ENCODE results near the gene ZNF468.
"Not testable (repeated sequence)": the region's sequence is repeated elsewhere in the genome, so short reads cannot be mapped to it uniquely, and the experiment has no call there.

Gene ZNF468

DNA sequence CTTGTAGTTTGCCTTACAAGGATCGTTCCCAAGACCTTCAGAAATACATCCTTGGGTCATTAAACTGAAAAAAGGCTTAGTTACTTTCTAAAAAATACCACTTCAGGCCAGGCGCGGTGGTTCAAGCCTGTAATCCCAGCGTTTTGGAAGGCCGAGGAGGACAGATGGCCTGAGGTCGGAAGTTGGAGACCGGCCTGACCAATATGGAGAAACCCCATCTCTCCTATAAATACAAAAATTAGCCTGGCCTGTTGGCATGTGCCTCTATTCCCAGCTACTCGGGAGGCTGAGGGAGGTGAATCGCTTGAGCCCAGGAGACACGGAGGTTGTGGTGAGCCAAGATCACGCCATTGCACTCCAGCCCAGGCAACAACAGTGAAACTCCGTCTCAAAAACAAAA, 33.7 kb downstream of the ZNF468 start:
- FAIRE-seq = no peak

DNA sequence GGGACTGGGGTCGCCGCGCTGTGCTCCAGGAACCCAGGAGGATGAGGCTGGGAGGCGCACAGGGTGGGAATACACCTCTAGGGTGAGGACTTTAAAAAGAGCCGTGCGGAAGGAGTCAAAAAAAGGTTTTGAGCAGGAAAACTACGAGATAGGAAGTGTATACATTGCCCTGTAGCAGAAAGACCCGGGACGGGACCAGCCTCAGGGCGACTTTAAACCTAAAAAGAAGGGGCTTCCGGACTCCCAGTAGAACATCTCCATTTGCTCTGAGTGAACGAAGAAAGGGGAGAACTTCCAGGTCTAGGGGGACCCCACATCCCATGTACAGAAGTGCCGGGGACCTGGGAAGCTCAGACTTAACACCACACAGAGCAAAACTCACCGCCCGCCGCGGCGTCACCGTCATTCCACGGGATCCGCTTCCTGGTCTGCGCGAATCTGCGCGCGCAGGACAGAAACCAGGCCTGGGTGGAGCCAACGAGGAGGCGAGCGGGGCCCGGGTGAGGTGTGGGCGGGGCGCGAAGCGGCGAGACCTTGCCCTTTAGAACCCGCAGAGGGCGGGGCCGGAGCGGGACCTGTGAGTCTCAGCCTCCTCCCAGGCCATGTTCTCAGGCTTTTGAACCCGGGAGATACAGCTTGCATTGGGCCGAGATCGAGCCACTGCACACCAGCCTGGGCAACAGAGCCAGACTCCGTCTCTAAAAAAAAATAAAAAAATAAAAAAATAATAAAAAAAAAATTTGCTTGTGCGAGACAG, 36.0 kb downstream of the ZNF468 start, which contains the start of gene ZNF28:
ZNF28 (minus strand) TSS at position 430 of the 757 bp plus-strand sequence. CDS start 3,675 bp downstream, outside the sequence.
- not testable (repeated sequence) for FAIRE-seq

DNA sequence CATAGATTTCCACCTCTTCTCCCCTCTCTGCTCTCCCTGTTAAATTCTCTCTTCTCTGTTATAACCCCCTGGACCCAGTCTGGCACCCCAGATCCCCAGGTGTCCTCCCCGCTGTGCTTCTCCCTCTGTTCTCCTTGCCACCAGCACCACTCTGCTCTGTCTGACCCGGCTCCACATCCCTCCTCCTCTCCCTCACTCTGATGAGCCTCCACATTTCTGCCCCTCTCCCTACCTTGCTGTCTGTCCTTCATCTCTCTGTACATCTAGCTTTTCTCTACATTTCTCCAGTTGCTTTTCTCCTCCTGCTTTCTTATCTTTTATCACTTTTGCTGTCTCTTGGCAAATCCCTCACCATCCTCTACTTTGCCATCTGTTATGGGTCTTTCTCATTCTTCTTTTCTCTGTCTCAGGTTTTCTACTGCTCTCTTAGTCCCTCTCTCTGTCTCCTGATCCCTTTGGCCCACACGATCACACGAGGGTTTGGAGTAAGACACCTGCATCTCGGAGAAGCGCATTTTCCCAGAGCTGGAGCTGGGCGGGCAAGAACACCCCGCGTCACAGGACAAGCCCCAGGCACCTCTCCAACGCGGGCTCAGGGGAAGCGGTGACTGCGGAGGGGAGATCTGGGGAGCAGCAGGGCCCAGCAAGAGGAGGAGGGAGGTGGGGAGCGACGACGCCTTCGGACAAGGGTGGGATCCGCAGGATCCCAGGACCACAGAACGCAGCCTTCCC, 36.8 kb downstream of the ZNF468 start:
- FAIRE-seq = not testable (repeated sequence)

DNA sequence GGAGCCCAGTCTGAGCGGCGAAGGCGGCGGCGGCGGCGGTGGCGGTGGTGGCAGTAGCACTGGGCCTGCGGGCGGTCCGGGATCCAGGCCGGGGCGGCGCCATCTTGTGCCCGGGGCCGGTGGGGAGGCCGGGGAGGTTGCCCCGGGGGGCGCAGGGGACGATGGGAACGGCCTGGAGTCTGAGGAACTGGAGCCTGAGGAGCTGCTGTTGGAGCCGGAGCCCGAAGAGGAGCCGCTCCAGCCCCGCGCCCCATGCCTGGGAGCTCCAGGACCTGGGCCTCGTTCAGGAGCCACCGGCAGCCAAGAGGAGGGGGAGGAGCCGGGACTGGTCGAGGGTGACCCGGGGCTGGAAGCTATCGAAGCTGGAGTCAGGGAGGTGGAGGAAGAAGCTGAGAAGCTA, 47.6 kb downstream of the ZNF468 start:
- no peak for FAIRE-seq

DNA sequence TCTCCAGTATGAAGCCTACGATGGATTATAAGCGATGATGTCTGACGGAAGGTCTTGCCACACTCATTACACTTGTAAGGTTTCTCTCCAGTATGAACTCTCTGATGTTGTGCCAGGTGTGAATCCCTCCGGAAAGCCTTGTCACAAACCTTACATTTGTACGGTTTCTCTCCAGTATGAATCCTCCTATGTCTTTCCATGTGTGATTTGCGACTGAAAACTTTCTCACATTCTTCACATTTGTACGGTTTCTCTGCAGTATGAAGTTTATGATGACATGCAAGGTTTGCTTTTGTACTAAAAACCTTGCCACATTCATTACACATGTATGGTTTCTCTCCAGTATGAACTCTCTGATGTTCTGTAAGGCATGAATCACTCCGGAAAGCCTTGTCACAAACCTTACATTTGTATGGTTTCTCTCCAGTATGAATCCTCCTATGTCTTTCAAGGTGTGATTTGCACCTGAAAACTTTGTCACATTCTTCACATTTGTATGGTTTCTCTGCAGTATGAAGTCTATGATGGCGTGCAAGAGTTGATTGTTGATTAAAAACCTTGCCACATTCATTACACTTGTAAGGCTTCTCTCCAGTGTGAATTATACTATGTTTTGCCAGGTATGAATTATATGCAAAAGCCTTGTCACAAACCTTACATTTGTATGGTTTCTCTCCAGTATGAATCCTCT, 57.3 kb downstream of the ZNF468 start:
- FAIRE-seq = not testable (repeated sequence)

DNA sequence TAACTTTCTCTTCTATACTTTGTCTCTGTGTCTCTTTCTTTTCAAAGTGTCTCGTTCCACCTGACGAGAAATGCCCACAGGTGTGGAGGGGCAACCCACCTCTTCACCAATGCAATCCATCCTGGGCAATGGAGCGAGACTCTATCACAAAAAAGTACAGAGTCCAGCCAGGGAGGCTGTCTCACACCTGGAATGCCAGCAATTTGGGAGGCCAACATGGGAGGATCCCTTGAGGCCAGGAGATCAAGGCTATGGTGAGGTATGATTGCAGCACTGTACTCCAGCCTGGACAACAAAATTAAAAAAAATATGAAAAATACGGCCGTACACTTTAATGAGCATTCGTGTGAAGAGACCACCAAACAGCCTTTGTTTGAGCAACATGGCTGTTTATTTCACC, 68.0 kb downstream of the ZNF468 start:
- FAIRE-seq = no peak

All from islet of Langerhans (tissue), 1 donor.